ENCODE measurements around the gene ITGA3.
A peak's percentile ranks its signal among the peaks of the same experiment; 100 is the strongest.

ITGA3 gene

DNA sequence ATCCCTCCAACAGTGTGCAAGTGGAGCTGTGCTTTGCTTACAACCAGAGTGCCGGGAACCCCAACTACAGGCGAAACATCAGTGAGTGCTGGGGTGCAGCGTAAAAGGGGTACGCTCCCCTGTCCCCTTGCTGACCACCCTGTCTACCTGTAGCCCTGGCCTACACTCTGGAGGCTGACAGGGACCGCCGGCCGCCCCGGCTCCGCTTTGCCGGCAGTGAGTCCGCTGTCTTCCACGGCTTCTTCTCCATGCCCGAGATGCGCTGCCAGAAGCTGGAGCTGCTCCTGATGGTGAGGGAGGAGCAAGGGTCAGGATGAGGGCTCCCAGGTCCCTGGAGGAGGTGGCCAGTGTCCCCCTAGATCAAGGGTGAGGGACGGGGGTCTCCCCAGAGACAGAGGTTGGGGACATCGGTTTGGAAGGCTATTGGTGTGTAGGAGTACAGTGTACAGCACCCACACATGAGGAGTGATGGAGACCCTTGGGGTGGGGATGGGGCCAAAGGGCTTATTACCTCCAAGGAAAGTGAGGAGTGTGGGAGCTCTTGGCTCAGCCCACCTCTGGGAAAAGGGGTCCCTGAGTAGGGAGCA lies 19.6 kb downstream of the ITGA3 start:
- H3K9me3 ChIP-seq (ENCODE audit: severe bottlenecking), result no peaks in the 10 kb centered on the region
- peaks cover 100% of the 10 kb centered on the region for H3K36me3 ChIP-seq (ENCODE audit: low read depth)
- ATAC-seq (ENCODE audit: low read depth) (no peak), DNase-seq (ENCODE audit: low spot score) (no peak)
- H3K27ac ChIP-seq (ENCODE audit: poor library complexity, severe bottlenecking), result no peak overlapping the region
- TF ChIP-seq, protein P1, sequence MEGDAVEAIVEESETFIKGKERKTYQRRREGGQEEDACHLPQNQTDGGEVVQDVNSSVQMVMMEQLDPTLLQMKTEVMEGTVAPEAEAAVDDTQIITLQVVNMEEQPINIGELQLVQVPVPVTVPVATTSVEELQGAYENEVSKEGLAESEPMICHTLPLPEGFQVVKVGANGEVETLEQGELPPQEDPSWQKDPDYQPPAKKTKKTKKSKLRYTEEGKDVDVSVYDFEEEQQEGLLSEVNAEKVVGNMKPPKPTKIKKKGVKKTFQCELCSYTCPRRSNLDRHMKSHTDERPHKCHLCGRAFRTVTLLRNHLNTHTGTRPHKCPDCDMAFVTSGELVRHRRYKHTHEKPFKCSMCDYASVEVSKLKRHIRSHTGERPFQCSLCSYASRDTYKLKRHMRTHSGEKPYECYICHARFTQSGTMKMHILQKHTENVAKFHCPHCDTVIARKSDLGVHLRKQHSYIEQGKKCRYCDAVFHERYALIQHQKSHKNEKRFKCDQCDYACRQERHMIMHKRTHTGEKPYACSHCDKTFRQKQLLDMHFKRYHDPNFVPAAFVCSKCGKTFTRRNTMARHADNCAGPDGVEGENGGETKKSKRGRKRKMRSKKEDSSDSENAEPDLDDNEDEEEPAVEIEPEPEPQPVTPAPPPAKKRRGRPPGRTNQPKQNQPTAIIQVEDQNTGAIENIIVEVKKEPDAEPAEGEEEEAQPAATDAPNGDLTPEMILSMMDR (IDR thresholded peaks at IDR 0.05; ENCODE audit: poor library complexity, severe bottlenecking), result no peak
- no peaks in the 10 kb centered on the region for H3K27me3 ChIP-seq (ENCODE audit: insufficient read depth, poor library complexity, severe bottlenecking)
- H3K4me3 ChIP-seq (ENCODE audit: severe bottlenecking), result no peak overlapping the region
- no peaks in the 10 kb centered on the region for H3K4me1 ChIP-seq (ENCODE audit: insufficient read depth, poor library complexity, severe bottlenecking)

DNA sequence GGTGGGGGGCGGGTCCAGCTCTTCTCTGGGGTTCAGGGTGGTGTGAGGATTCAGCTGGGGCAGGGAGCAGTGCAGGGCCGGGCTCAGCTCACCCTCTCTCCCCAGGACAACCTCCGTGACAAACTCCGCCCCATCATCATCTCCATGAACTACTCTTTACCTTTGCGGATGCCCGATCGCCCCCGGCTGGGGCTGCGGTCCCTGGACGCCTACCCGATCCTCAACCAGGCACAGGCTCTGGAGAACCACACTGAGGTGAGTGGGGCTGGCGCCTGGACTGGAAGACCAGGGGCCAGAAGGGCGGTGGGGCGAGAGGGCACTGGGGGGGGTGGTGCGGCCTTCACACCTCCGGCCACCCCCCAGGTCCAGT lies 20.3 kb downstream of the ITGA3 start:
- H3K4me1 ChIP-seq (ENCODE audit: insufficient read depth, poor library complexity, severe bottlenecking), result no peaks in the 10 kb centered on the region
- H3K27ac ChIP-seq (ENCODE audit: poor library complexity, severe bottlenecking), result no peak overlapping the region
- no peaks in the 10 kb centered on the region for H3K27me3 ChIP-seq (ENCODE audit: insufficient read depth, poor library complexity, severe bottlenecking)
- TF ChIP-seq, protein P1 (IDR thresholded peaks at IDR 0.05; ENCODE audit: poor library complexity, severe bottlenecking), result no peak
- DNase-seq (ENCODE audit: low spot score), result no peak
- peaks cover 100% of the 10 kb centered on the region for H3K36me3 ChIP-seq (ENCODE audit: low read depth)
- no peak for ATAC-seq (ENCODE audit: low read depth)
- H3K4me3 ChIP-seq (ENCODE audit: severe bottlenecking), result no peak overlapping the region
- no peaks in the 10 kb centered on the region for H3K9me3 ChIP-seq (ENCODE audit: severe bottlenecking)

- Histone ChIP-seq H3K27ac (ENCODE audit: poor library complexity, severe bottlenecking) (peak overlapping the region; percentile 5), H3K9me3 (ENCODE audit: severe bottlenecking) (no peaks in the 10 kb centered on the region), H3K27me3 (ENCODE audit: insufficient read depth, poor library complexity, severe bottlenecking) (no peaks in the 10 kb centered on the region), H3K4me1 (ENCODE audit: insufficient read depth, poor library complexity, severe bottlenecking) (no peaks in the 10 kb centered on the region), H3K36me3 (ENCODE audit: low read depth) (peaks cover 100% of the 10 kb centered on the region), H3K4me3 (ENCODE audit: severe bottlenecking) (no peak overlapping the region)
- TF ChIP-seq, protein P1 (IDR thresholded peaks at IDR 0.05; ENCODE audit: poor library complexity, severe bottlenecking), result no peak
- no peak for ATAC-seq (ENCODE audit: low read depth)
- DNase-seq (ENCODE audit: low spot score), result no peak
Observed at GRCh38 chr17:50076591-50077235, 20.8 kb downstream of the ITGA3 start.

- no peaks in the 10 kb centered on the region for H3K4me1 ChIP-seq (ENCODE audit: insufficient read depth, poor library complexity, severe bottlenecking)
- peaks cover 100% of the 10 kb centered on the region for H3K36me3 ChIP-seq (ENCODE audit: low read depth)
- DNase-seq (ENCODE audit: low spot score) (no peak), ATAC-seq (ENCODE audit: low read depth) (no peak)
- no peak overlapping the region for H3K4me3 ChIP-seq (ENCODE audit: severe bottlenecking)
- TF ChIP-seq, protein P1 (IDR thresholded peaks at IDR 0.05; ENCODE audit: poor library complexity, severe bottlenecking), result no peak
- no peaks in the 10 kb centered on the region for H3K9me3 ChIP-seq (ENCODE audit: severe bottlenecking)
- H3K27me3 ChIP-seq (ENCODE audit: insufficient read depth, poor library complexity, severe bottlenecking), result no peaks in the 10 kb centered on the region
- H3K27ac ChIP-seq (ENCODE audit: poor library complexity, severe bottlenecking), result peak overlapping the region; percentile 20
Observed at GRCh38 chr17:50078430-50078829, 22.5 kb downstream of the ITGA3 start.
